CD14-positive monocyte (primary cell): ENCODE data around the gene TGM5. TPM values are rescaled to one million over a fixed set of nuclear protein-coding genes. Genes with fewer than 3 reads are reported as not detected.

Source experiments
- DNase-seq, 3 donors: peaks; one replicate each; pipeline ENCODE4 v3.0.0-alpha.2; 2011 to 2022
- H2AFZ ChIP-seq: 2 replicates; pipeline ENCODE4 v1.6.0; 2012; ENCODE audit warnings: mild to moderate bottlenecking, low read depth, low read length, inconsistent platforms; ENCODE audit not compliant: insufficient read depth, poor library complexity, severe bottlenecking
- H3K27ac ChIP-seq, 2 donors: 1 replicate in 1 of 2; 2 replicates in 1 of 2; pipeline ENCODE4 v1.5.1; 2012 to 2013; ENCODE audit warnings: low read length in 2 of 2, control low read depth in 1 of 2, inconsistent platforms in 1 of 2, low read depth in 1 of 2, mild to moderate bottlenecking in 1 of 2
- H3K27me3 ChIP-seq, 2 donors: one replicate each; pipeline versions ENCODE4 v1.6.0 to v1.6.1; 2011 to 2013; ENCODE audit warnings: low read length in 2 of 2; ENCODE audit not compliant: control insufficient read depth in 2 of 2, insufficient read depth in 2 of 2
- H3K36me3 ChIP-seq, 2 donors: replicated peaks in 1 of 2; 1 replicate in 1 of 2; 2 replicates in 1 of 2; pipeline versions ENCODE4 v1.5.1 to v1.6.1; 2012 to 2013; ENCODE audit warnings: low read length in 2 of 2, control low read depth in 1 of 2, inconsistent platforms in 1 of 2, mild to moderate bottlenecking in 1 of 2; ENCODE audit not compliant: insufficient read depth in 2 of 2, control insufficient read depth in 1 of 2
- H3K4me1 ChIP-seq, 2 donors: 1 replicate in 1 of 2; 2 replicates in 1 of 2; pipeline versions ENCODE4 v1.5.1 to v1.6.1; 2012 to 2013; ENCODE audit warnings: low read length in 2 of 2, control low read depth in 1 of 2, inconsistent platforms in 1 of 2, mild to moderate bottlenecking in 1 of 2, moderate library complexity in 1 of 2; ENCODE audit not compliant: insufficient read depth in 2 of 2, control insufficient read depth in 1 of 2
- H3K4me2 ChIP-seq: replicated peaks from 2 replicates; pipeline ENCODE3; 2012; ENCODE audit warnings: low read length, moderate library complexity, mild to moderate bottlenecking; ENCODE audit not compliant: poor library complexity, severe bottlenecking; ENCODE audit errors: extremely low read depth
- H3K4me3 ChIP-seq, 3 experiments: fragments of 200-600 bp in 1 of 3; sonication (generic) in 1 of 3; replicated peaks in 1 of 3; 1 replicate in 2 of 3; 2 replicates in 1 of 3; pipeline ENCODE4 v1.5.1; 2011 to 2013; ENCODE audit warnings: low read length in 3 of 3, mild to moderate bottlenecking in 3 of 3, control low read depth in 2 of 3, low read depth in 2 of 3, inconsistent platforms in 1 of 3, moderate library complexity in 1 of 3
- H3K79me2 ChIP-seq: 2 replicates; pipeline ENCODE4 v1.6.0; 2012; ENCODE audit warnings: mild to moderate bottlenecking, control low read depth, inconsistent platforms, low read length, moderate library complexity; ENCODE audit not compliant: insufficient read depth
- H3K9ac ChIP-seq: 2 replicates; pipeline ENCODE4 v1.6.0; 2017; ENCODE audit warnings: low read length, mild to moderate bottlenecking; ENCODE audit not compliant: insufficient read depth, poor library complexity, severe bottlenecking
- H3K9me3 ChIP-seq, 2 donors: replicated peaks in 1 of 2; 1 replicate in 1 of 2; 2 replicates in 1 of 2; pipeline versions ENCODE4 v1.5.1 to v1.6.1; 2012 to 2013; ENCODE audit warnings: low read length in 2 of 2, control low read depth in 1 of 2; ENCODE audit not compliant: control insufficient read depth in 1 of 2, insufficient read depth in 1 of 2
- H4K20me1 ChIP-seq: 2 replicates; pipeline ENCODE4 v1.6.0; 2012; ENCODE audit warnings: mild to moderate bottlenecking, low read length, control low read depth, moderate library complexity; ENCODE audit not compliant: insufficient read depth
- H3K27ac Mint-ChIP-seq, 7 donors: one replicate each; pipeline ENCODE4 v1.8.0; 2020; ENCODE audit warnings: mild to moderate bottlenecking in 7 of 7, mixed read lengths in 7 of 7, moderate library complexity in 6 of 7, inconsistent platforms in 2 of 7
- H3K27me3 Mint-ChIP-seq, 3 donors: one replicate each; pipeline ENCODE4 v1.8.0; 2021 to 2022; ENCODE audit warnings: low read depth in 3 of 3, mild to moderate bottlenecking in 3 of 3, mixed read lengths in 3 of 3, moderate library complexity in 3 of 3, inconsistent platforms in 1 of 3
- H3K36me3 Mint-ChIP-seq, 2 donors: one replicate each; pipeline ENCODE4 v1.8.0; 2020; ENCODE audit warnings: mixed read lengths in 2 of 2, inconsistent platforms in 1 of 2, mild to moderate bottlenecking in 1 of 2
- H3K4me1 Mint-ChIP-seq: one replicate; pipeline ENCODE4 v1.8.0; 2020; ENCODE audit warnings: mild to moderate bottlenecking, mixed read lengths
- H3K4me3 Mint-ChIP-seq, 2 donors: one replicate each; pipeline ENCODE4 v1.8.0; 2020; ENCODE audit warnings: mild to moderate bottlenecking in 2 of 2, mixed read lengths in 2 of 2, moderate library complexity in 1 of 2
- H3K9me3 Mint-ChIP-seq, 7 donors: one replicate each; pipeline ENCODE4 v1.8.0; 2020 to 2022; ENCODE audit warnings: mixed read lengths in 7 of 7, mild to moderate bottlenecking in 6 of 7, moderate library complexity in 6 of 7, inconsistent platforms in 2 of 7
- WGBS: methylation state at CpG from one replicate; pipeline ENCODE4 v1.1.5; 2013; ENCODE audit warnings: missing lambda C conversion rate; ENCODE audit not compliant: insufficient coverage; 5-methylcytosine and 5-hydroxymethylcytosine counted together
- intact Hi-C, 2 donors: fragments of 100-400 bp; cut with micrococcal nuclease; formaldehyde crosslinking; loops; one replicate each; pipeline versions ENCODE4 v1.15.0 to v1.15.1; 2023
- polyA plus RNA-seq, 3 donors: library from polyadenylated mRNA; depleted of rRNA in 1 of 3; unstranded in 2 of 3; stranded (reverse) in 1 of 3; fragments of 300-500 nt in 2 of 3; fragments of >200 nt in 1 of 3; fragmentation: Illumina TruSeq in 2 of 3; gene quantifications; 1 replicate in 2 of 3; 2 replicates in 1 of 3; pipeline ENCODE4 v1.2.3, GENCODE V29; 2012 to 2021
- TF ChIP-seq, protein P1 (sequence below): fragments of 200-600 bp; IDR thresholded peaks from one replicate; pipeline ENCODE4 v1.8.0; 2022; ENCODE audit warnings: antibody characterized with exemption, mild to moderate bottlenecking

TGM5 gene
- polyA plus RNA-seq, 3 donors, result not detected

DNA sequence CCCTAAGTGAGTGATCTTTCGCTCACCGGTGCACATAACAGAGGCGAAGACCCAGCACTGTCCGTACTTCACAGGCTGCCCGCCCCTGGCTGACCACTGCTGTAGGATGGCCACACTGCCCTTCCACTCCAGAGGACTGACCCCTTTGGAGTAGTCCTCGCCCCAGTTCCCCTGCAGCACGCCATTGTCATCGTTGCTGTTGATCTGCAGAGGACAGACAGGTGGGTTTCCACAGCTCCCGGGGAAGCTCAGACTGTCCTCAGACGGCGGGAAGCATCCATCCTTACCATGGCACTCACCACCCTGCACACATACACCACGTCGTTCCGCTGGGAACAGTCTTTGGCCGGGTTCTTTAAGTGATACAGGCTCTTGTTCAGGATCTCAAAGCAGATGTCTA is 20.5 kb upstream of the TGM5 start:
- H3K4me2 ChIP-seq, result no peak overlapping the region
- Mint-ChIP-seq H3K4me3 (no peak overlapping the region), H3K9me3 (peaks cover 0 to 2% (median 0%) of the 10 kb centered on the region in 7 donors), H3K27ac (no peak overlapping the region), H3K4me1 (peaks cover 4% of the 10 kb centered on the region), H3K36me3 (no peaks in the 10 kb centered on the region), H3K27me3 (peaks cover 2 to 12% (median 4%) of the 10 kb centered on the region in 3 donors)
- no peaks in the 10 kb centered on the region for H3K4me1 ChIP-seq
- no peaks in the 10 kb centered on the region for H4K20me1 ChIP-seq
- no peak for DNase-seq
- H2AFZ ChIP-seq, result no peak overlapping the region
- H3K9ac ChIP-seq, result no peak overlapping the region
- 92% methylated on average over 8 of the region's 15 CpGs for WGBS
- intact Hi-C loops, result loop anchor here in 1 of 2 donors (2.0 kb wide), 1 partner anchor 62 kb away; no protein-coding TSS in a partner anchor
- H3K36me3 ChIP-seq, result no peaks in the 10 kb centered on the region
- TF ChIP-seq, protein P1, sequence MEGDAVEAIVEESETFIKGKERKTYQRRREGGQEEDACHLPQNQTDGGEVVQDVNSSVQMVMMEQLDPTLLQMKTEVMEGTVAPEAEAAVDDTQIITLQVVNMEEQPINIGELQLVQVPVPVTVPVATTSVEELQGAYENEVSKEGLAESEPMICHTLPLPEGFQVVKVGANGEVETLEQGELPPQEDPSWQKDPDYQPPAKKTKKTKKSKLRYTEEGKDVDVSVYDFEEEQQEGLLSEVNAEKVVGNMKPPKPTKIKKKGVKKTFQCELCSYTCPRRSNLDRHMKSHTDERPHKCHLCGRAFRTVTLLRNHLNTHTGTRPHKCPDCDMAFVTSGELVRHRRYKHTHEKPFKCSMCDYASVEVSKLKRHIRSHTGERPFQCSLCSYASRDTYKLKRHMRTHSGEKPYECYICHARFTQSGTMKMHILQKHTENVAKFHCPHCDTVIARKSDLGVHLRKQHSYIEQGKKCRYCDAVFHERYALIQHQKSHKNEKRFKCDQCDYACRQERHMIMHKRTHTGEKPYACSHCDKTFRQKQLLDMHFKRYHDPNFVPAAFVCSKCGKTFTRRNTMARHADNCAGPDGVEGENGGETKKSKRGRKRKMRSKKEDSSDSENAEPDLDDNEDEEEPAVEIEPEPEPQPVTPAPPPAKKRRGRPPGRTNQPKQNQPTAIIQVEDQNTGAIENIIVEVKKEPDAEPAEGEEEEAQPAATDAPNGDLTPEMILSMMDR, result no peak
- no peaks in the 10 kb centered on the region for H3K9me3 ChIP-seq
- no peak overlapping the region for H3K4me3 ChIP-seq
- H3K27me3 ChIP-seq, result no peaks in the 10 kb centered on the region
- H3K27ac ChIP-seq, result no peak overlapping the region
- H3K79me2 ChIP-seq, result no peaks in the 10 kb centered on the region

DNA sequence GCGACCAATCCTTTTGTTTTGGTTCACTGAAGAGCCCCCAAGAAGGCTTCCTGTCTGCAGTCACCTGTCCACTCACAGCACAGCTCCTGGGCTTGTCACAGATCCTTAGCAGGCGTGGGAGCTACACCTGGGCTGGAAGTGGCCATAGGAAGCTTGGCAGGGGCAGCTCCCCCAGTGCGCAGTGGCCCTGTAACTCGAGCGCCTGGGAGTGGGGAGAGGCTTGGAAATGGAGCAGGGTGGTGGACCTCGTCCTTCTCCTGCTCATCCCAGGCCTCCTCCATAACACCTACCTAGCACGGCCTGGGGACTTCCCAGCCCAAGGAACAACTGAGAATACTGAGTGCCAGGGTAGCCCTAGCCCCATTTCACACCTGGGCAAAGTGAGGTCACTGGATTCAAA is 19.3 kb upstream of the TGM5 start:
- Histone ChIP-seq H3K4me3 (no peak overlapping the region), H3K9me3 (no peaks in the 10 kb centered on the region), H3K79me2 (no peaks in the 10 kb centered on the region), H4K20me1 (no peaks in the 10 kb centered on the region), H3K4me1 (no peaks in the 10 kb centered on the region), H2AFZ (peak overlapping the region; percentile 22), H3K9ac (no peak overlapping the region), H3K27ac (no peak overlapping the region), H3K4me2 (no peak overlapping the region), H3K36me3 (no peaks in the 10 kb centered on the region), H3K27me3 (no peaks in the 10 kb centered on the region)
- no peak for DNase-seq
- Mint-ChIP-seq H3K4me3 (no peak overlapping the region), H3K27ac (no peak overlapping the region), H3K4me1 (peaks cover 4% of the 10 kb centered on the region), H3K27me3 (peaks cover 0 to 12% (median 4%) of the 10 kb centered on the region in 3 donors), H3K36me3 (no peaks in the 10 kb centered on the region), H3K9me3 (peaks cover 0 to 2% (median 0%) of the 10 kb centered on the region in 7 donors)
- intact Hi-C loops, result loop anchor here in 1 of 2 donors (2.0 kb wide), 1 partner anchor 61 kb away; no protein-coding TSS in a partner anchor
- TF ChIP-seq, protein P1, result no peak
- WGBS, result 58% methylated on average over 3 of the region's 7 CpGs
